ENCODE data around the gene DNAH10.
"Not testable (repeated sequence)": the region's sequence is repeated elsewhere in the genome, so short reads cannot be mapped to it uniquely, and the experiment has no call there.

Gene DNAH10

DNA sequence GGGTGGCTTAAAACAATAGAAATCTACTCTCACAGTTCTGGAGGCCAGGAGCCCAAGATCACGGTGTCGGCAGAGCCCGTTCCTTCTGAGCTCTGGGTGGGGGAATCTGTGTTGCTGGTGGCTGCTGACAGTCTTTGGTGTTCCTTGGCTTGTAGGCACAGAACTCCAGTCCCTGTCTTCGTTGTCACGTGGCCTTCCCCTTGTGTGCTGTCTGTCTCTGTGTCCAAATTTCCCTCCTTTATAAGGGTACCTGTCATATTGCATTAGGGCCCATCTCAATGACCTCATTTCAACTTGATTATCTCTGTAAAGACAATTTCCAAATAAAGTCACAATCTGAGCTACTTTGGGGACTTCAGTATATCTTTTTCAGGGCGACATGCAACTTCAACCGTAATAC, 128.9 kb downstream of the DNAH10 start:
- no peak for DNase-seq

DNA sequence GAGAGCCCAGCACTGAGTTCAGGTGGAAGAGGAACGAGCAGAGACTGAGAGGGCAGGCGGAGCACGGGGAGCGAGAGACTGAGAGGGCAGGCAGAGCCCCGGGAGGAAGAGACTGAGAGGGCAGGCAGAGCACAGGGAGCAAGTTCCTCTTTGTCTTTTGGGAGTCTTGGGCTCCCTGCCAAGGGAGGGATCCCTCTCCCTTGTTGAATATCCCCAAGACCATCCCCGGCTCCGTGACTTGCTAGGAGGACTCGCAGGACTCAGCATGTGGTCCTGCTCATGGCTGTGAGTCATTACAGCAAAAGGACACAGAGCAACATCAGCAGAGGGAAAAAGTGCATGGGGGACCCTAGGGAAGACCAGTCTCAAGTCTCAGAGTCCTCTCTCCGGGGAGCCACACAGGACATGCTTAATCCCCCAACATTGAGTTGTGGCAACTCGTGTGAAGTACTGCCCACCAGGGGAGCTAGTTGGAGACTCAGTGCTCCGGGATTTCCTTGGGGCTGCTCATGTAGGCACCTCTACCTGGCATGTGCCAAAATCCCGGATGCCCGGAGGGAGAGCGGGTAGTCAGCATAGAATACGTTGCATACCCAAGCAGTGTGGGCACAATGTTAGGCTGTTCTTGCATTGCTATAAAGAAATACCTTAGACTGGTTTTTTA, 129.5 kb downstream of the DNAH10 start:
- peak; percentile 22 for DNase-seq

DNA sequence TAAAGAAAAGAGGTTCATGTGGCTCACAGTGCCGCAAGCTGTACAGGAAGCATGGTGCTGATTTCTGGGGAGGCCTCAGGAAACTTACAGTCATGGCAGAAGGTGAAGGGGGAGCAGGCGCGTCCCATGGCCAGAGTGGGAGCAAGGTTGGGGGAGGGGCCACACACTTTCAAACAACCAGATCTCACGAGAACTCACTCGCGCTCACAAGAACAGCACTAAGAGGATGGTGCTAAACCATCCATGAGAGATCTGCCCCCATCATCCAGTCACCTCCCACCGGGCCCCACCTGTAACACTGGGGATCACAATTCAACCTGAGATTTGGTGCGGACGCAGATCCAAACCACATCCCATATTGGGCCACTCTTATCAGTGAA, 130.1 kb downstream of the DNAH10 start:
- no peak for DNase-seq

DNA sequence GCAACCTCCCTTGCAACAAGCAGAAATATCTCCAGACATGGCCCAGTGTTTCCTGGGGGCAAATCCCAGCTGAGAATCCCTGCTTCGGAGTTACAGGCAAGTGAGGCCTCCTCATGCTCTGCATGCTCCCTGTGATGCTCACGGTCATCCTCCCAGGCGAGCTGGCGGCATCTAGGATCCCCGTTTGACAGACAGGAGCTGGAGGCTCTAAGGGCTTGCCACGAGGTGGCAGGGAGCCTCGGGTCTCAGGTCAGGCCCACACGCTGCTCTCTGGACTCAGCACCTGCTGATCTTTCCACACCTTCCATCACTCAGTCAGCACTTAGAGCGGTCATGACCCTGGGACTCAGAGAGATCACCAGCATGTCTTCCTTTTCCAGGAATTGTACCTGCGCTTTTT, 130.8 kb downstream of the DNAH10 start:
- no peak for DNase-seq

DNA sequence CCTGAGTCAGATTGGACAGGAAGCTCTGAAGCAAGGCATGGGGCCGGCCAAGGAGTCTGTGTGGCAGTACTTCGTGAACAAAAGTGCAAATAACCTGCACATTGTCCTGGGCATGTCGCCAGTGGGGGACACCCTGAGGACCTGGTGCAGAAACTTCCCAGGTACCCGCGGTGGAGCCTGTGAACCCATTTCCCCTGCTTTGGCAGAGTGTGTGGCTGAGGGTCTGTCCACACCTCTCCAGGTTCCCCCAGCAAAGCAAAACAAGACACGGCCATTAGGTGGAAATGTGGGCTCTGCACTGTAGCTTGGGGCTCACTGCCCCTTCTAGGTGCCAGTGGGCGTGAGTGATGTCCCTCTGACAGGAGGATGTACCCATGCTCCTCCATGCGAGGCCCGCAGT, 131.2 kb downstream of the DNAH10 start:
- no peak for DNase-seq

DNA sequence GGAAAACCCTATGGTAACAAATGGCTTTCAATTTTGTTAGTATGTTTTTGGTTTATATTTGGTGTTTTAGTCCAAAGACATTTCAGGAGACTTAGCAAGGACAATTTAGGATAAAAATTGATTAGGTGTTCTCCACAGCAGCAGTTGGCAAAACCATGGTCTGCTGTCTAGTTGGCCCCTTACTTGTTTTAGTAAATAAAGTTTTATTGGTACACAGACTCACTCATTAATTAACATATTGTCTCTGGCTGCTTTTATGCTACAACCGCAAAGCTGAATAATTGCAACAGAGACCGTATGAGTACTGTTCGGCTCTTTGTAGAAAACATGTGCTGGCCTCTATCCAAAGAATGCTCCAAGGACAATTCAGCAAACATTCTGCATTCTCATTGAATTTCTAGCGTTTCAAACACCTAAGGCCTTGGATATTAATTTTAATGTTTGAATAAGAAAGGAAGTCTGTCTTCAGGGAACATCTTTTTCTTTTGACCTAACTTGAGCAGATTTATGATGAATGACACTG, 132.8 kb downstream of the DNAH10 start:
- DNase-seq = no peak

DNA sequence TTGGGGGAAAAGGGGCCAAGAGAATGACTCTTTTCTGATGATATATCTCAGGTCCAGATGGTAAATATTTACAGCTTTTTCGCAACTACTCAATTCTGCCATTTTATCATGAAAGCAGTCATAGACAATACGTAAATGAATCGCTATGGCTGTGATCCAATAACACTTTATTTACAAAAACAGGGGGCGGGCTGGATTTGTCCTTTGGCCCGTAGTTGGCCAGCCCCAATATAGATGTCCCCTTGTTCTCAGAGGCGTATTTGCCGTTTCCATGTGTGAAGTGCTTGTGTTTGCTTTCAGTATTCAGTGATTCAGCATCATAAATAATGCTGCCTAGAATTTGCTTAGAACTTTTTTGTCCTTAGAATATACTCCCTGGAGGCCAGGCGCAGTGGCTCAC, 133.3 kb downstream of the DNAH10 start:
- no peak for DNase-seq

DNA sequence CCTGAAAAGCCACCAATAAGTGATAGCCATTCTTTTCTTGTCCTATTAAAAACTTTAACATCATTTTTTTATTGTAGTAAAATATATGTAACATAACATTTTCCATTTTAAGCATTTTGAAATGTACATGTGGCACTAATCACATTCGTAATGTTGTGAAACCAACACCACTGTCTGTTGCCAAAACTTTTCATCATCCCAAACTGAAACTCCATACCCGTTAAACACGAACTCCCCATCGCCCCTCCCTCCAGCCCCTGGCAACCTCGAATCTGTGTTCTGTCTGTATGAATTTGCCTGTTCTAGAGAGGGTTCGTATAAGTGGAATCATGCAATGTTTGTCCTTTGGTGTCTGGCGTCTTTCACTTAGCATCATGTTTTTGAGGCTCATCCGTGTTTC, 134.7 kb downstream of the DNAH10 start:
- peak; percentile 21 for DNase-seq

DNA sequence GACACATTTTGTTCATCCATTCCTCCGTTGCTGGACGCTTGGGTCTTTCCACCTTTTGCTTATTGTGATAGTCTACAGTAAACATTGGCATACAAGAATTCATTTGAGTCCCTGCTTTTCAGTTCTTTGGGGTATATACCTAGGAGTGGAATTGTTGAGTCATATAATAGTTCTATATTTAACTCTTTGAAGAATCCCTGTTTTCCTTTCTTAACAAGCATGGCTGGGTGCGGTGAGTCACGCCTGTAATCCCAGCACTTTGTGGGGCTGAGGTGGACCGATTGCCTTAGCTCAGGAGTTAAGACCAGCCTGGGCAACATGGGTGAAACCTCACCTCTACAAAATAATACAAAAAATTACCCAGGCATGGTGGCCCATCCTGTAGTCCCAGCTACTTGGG, 135.1 kb downstream of the DNAH10 start:
- DNase-seq = no peak

DNA sequence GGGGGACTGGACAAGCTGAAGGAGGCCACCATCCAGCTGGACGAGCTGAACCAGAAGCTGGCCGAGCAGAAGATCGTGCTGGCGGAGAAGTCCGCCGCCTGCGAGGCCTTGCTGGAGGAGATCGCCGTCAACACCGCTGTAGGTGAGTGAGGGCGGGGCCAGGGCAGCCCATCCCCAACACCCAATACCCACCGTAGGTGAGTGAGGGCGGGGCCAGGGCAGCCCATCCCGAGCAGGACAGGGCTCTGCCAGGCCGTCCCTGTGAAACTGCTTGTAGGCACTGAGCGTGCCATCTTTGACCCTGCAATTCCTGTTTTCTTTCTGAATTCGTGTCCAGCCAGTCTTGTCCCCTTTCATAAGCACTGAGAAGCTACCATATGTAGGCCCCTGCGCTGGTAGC, 136.6 kb downstream of the DNAH10 start:
- no peak for DNase-seq

DNA sequence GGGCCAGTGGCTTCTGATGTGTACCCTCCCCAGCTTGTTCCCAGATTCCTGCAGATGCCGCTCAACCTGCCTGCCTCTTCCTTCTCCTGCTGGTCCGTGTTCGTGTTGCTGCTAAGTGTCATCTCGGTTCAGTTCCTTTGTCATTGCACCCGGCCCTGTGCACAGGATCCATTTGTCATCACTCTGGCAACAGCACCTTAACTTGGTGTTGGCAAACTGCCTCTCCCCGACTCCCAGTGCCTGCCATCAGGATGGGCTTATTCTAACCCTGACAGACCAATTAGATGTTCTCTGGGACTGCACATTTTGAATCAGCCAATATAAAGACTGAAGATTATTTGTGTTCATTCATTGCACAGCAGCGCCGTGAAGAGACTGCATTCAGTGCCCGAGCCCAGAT, 137.3 kb downstream of the DNAH10 start:
- DNase-seq = no peak

DNA sequence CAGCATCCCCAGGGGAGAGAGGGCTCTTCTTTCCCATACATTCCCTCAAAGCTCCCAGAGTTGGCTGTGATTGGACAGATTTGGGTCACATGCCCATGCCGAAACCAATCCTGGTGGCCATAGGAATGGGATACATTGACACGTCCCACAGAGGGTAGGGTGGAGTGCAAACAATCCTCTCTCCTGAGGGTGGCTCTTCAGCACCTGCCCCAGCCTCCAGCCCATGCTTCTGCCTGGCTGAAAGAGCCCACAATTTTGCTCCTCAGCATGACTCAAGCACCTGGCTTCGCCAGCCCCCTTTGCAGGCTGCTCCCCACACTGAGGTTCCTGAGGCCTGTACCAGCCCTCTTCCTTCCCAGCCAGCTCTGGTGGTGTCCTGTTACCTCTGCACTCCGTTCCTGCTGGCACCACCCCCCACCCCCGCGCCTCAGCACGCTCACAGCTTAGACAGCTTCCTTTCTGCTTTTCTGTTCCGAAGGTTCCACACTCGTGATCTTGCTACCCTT, 138.8 kb downstream of the DNAH10 start:
- DNase-seq = no peak

DNA sequence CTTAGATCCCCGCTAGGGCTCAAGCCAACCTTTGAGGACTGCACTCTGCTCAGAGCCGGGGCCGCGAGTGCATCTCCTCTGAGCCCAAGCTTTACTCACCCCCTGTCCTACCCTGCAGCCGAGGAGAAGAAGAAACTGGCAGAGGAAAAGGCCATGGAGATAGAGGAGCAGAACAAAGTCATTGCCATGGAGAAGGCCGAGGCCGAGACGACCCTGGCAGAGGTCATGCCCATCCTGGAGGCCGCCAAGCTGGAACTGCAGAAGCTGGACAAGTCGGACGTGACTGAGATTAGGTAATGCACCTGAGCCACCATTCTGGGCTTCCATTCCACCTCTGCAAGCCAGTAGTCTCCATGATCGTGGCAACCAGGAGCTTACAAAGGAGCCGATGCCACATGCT, 140.7 kb downstream of the DNAH10 start:
- DNase-seq = no peak

DNA sequence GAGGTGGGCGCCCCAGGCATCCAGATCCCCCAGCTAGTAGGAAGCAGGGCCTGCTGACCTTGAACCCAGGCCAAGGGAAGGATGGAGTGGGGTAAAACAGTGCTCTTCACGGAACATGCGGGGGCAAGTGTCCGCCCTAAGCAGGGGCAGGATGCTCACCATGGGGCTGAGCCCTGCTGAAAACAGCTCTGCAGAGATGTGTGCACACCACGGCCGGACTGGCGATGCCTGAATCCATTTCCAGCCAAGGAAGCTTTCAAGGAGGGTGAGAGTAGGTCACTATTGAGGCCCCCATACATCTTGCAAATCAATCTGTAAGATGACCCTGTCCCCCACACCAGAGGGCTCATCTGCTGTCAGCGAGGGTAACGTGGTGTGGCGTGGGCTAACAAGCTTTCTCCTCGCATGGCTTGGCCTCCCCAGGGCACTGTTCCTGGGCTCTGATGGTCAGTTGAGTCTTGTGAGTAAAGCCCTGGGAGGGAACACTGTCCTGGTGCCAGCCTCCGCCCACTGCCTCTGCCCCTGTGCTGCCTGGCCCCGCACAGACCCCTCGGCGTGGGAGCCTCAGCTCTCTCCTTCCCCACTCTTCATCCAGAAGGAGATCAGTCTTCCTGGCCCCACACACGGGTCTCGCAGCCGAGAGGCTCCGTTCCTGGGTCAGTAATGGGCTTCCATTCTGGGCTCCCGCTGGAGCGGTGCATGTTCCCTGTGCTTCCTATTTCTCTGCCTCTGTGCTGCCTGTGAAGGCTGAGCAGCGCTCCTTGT, 141.4 kb downstream of the DNAH10 start:
- no peak for DNase-seq

DNA sequence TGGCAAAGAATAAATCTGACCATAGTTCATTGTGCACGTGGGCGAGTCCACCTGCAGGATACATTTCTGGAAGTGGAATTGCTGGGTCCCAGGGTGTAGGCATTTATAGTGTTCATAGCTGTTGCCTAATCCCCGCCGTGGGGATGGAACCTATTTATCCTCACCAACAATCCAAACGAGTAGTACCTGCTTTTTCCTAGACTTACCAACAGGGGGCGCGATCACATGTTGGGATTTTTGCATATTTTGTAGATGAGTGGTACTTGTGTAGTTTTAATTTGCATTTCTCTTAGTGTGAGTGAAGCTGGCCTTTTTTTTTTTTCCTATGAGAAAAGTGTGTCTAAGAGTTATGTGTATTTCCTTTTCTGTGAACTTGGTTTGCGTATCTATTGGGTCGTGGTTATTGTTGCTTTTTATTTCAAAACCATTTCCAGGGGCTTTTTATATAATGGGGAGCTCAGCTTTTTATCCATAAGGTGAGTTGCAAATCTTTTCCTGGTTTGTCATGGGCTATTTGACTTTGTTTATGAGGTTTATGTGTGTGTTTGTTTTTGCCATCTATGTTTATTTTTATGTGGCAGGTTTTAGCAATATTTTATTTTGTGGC, 143.3 kb downstream of the DNAH10 start:
- peak; percentile 61 for DNase-seq

DNA sequence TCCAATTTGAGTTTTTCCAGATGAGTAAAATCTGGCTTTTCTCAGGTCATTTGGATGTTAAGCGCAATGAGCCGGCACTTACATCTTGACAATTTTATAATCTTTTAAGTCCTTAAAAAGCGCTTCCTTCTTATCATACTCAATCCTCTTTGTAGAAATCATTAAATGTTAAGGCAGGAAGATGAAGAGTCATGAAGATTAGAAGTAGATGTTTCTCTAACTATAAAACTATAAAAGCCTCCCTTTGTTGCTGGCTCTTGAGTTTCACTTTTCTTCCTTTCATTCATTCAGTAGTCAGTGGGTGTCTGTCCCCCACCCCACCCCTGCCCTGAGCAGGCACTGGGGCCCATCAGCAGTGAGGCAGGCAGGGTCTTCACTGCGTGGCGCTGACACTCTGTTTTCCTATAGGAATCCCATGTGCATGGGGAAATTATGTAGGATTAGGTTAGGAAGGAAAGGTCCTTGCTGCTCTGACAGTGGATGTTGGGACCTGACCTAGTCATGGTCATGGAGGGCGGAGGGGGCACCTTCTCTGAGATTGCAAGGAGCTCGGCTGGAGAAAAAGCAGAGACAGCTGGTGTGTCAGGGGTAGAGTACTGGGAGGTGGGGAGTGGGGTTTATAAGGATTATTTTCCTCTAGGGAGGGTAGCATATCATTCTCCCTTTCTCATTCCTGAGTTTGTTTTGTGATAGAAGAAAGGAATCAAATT, 144.8 kb downstream of the DNAH10 start:
- no peak for DNase-seq

DNA sequence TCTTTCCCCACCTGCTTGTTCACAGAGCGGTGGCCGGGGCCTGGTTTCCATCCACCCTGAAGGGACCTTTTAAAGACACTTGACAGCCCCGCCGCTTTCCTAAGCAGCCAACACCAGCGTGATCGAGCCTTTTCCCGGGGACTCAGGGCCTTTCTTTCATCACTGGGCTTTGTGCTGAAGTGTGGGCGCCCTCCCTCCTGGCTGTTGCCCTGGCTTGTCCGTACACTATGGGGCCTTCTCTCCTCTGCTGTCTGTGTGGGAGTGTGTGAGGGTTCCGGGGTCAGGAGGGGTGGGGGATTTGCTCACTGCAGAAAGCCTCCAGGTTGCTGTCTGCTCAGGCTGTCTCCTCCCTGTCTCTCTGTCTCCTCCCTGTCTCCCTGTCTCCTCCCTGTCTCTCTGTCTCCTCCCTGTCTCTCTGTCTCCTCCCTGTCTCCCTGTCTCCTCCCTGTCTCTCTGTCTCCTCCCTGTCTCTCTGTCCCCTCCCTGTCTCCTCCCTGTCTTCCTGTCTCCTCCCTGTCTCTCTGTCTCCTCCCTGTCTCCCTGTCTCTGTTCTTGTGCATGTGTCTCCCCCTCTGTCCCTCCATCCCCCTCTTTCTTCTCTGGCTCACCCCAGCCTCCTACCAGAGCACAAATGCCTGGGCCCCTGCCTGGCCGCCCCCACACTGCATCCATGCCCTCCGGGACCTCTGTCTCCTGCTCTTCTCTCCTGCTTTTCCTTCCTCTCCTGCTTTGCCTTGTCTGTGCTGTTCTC, 145.8 kb downstream of the DNAH10 start:
- no peak for DNase-seq

DNA sequence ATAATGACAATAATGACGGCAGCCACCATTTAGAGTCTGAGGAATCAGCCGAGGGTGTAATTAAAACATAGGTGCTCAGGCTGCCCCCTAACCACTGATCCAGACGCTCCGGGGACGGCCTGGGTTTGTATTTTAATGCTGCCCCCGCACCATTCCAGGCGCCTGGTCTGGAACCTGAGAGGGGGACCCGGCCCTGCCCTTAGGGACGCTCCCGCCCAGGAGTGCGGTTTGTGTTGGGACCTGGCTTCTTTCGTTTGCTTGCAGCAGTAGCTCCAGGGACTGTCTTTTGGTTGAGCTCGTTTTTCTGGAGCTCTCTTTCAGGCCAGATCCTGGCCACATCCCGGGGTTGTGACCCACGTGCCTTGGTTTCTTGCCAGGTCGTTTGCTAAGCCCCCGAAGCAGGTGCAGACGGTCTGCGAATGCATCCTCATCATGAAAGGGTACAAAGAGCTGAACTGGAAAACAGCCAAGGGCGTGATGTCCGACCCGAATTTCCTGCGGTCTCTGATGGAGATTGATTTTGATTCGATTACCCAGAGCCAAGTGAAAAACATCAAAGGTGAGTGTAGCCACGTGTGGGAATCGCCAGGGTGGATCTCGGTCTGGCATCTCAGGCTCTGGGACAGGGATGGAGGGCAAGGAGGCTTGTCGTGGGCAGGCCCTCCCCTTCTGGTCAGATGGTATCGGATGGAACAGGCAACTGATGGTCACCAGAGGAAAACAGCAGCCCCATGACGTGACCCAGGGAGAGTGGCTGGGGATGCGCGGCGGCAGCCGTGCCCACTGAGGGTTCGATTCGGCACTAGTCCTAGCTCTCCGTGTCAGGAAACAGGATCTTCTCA, 147.0 kb downstream of the DNAH10 start:
- DNase-seq = no peak

DNA sequence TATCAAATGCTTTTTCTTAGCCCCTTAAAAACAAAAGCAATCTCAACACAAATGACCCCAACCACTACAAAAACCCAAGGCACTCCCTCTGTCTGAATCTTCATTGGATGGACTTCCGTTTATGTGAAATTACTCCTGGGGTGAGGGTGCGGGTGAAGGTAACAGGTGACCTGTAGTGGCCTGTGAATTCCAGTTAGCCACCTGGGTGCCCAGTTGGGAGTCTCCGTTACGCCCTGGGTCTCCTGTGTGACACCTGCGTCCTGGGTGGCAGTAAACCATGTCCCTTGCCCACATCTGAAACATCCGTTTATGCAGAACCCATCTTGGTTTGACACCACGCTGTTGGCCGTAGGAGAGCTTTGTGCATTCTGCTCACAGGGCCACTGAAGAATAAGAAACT, 148.0 kb downstream of the DNAH10 start:
- DNase-seq = no peak

DNA sequence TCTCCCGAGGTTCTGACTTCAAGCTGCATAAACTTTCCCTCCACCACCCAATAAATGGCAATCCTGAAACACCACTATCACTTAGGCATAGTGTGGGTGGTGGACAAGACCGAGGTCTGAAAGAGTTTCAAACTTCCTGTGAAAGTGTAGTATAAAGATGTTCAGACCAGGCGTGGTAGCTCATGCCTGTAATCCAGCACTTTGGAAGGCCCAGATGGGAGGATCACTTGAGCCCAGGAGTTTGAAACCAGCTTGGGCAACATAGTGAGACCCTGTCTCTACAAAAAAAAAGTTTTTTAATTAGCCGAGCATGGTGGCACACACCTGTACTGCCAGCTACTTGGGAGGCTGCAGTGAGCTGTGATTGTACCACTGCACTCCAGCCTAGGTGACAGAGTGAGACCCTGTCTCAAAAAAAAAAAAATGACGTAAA, 148.7 kb downstream of the DNAH10 start:
- DNase-seq = no peak

DNA sequence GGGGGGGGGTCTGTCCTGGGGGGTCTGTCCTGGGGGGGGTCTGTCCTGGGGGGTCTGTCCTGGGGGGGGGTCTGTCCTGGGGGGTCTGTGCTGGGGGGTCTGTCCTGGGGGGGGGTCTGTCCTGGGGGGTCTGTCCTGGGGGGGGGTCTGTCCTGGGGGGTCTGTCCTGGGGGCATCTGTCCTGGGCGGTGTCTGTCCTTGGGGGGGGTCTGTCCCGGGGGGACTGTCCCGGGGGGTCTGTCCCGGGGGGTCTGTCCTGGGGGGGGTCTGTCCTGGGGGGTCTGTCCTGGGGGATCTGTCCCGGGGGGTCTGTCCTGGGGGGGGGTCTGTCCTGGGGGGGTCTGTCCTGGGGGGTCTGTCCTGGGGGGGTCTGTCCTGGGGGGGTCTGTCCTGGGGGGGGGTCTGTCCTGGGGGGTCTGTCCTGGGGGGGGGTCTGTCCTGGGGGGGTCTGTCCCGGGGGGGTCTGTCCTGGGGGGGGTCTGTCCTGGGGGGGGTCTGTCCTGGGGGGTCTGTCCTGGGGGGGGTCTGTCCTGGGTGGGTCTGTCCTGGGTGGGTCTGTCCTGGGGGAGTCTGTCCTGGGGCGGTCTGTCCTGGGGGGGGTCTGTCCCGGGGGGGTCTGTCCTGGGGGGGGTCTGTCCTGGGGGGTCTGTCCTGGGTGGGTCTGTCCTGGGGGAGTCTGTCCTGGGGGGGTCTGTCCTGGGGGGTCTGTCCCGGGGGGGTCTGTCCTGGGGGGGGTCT, 149.7 kb downstream of the DNAH10 start:
- DNase-seq = not testable (repeated sequence)
